Measurements from ENCODE around the gene KRTAP6-1.

KRTAP6-1 gene

GRCh38 chr21:30613836-30614235 is at the start of gene KRTAP6-1:
KRTAP6-1 (minus strand) TSS chr21:30613930; CDS start chr21:30613904, 26 bp downstream.
- DNase-seq, result no peak

GRCh38 chr21:30652891-30653290 is 39.2 kb upstream of the KRTAP6-1 start:
- no peak for DNase-seq

- DNase-seq, result no peak
These were observed 33.2 kb upstream of the KRTAP6-1 start for GRCh38 chr21:30646904-30647414.

GRCh38 chr21:30642564-30642963 is 28.8 kb upstream of the KRTAP6-1 start, which contains the start of gene KRTAP20-3:
KRTAP20-3 (plus strand) TSS chr21:30642864.
- DNase-seq, result no peak

- DNase-seq, result no peak
These were observed 25.0 kb upstream of the KRTAP6-1 start for GRCh38 chr21:30638686-30639085.

- DNase-seq, result no peak
These were observed 21.2 kb upstream of the KRTAP6-1 start, which contains the start of gene KRTAP20-2 for GRCh38 chr21:30634906-30635305. KRTAP20-2 (plus strand) TSS chr21:30635206; CDS start chr21:30635264, 58 bp downstream.

- no peak for DNase-seq
These were observed 15.5 kb upstream of the KRTAP6-1 start for GRCh38 chr21:30629200-30629599.

- DNase-seq, result no peak
These were observed 14.4 kb upstream of the KRTAP6-1 start for GRCh38 chr21:30628109-30628508.

GRCh38 chr21:30625449-30626165 is 11.9 kb upstream of the KRTAP6-1 start:
- DNase-seq, result no peak

GRCh38 chr21:30623362-30623761 is 9.6 kb upstream of the KRTAP6-1 start:
- DNase-seq, result no peak

GRCh38 chr21:30620522-30620921 is 6.8 kb upstream of the KRTAP6-1 start, which contains the start of gene KRTAP20-4:
KRTAP20-4 (plus strand) TSS chr21:30620627.
- no peak for DNase-seq

GRCh38 chr21:30620080-30620479 is 6.3 kb upstream of the KRTAP6-1 start:
- DNase-seq, result no peak

GRCh38 chr21:30616125-30616524 is 2.4 kb upstream of the KRTAP6-1 start, which contains the start of gene KRTAP20-1:
KRTAP20-1 (plus strand) TSS chr21:30616425; CDS start chr21:30616455, 30 bp downstream.
- DNase-seq, result no peak

GRCh38 chr21:30615199-30615598 is 1.5 kb upstream of the KRTAP6-1 start:
- DNase-seq, result no peak

- DNase-seq, result no peak
These were observed 1.6 kb downstream of the KRTAP6-1 start for GRCh38 chr21:30612132-30612531.

GRCh38 chr21:30605968-30606367 is 7.8 kb downstream of the KRTAP6-1 start:
- DNase-seq, result no peak

GRCh38 chr21:30600787-30601186 is 12.9 kb downstream of the KRTAP6-1 start, which contains the start of gene KRTAP22-1:
KRTAP22-1 (plus strand) TSS chr21:30601087.
- DNase-seq, result no peak

- no peak for DNase-seq
These were observed 14.9 kb downstream of the KRTAP6-1 start, which contains the start of gene KRTAP6-2 for GRCh38 chr21:30598802-30599201. KRTAP6-2 (minus strand) TSS chr21:30598902; CDS start chr21:30598874, 28 bp downstream.

- DNase-seq, result no peak
These were observed 21.6 kb downstream of the KRTAP6-1 start, which contains the start of gene KRTAP6-3 for GRCh38 chr21:30592140-30592539. KRTAP6-3 (plus strand) TSS chr21:30592440; CDS start chr21:30592446, 6 bp downstream.

- DNase-seq, result no peak
These were observed 23.4 kb downstream of the KRTAP6-1 start, which contains the start of gene KRTAP22-2 for GRCh38 chr21:30590297-30590696. KRTAP22-2 (minus strand) TSS chr21:30590397.

GRCh38 chr21:30582870-30583269 is 30.9 kb downstream of the KRTAP6-1 start:
- no peak for DNase-seq

- no peak for DNase-seq
These were observed 33.6 kb downstream of the KRTAP6-1 start for GRCh38 chr21:30580132-30580531.

- no peak for DNase-seq
These were observed 34.4 kb downstream of the KRTAP6-1 start for GRCh38 chr21:30579346-30579745.

GRCh38 chr21:30577766-30578165 is 36.0 kb downstream of the KRTAP6-1 start:
- no peak for DNase-seq

Data from NK-92 treated with Interleukin-12 subunit alpha and Interleukin-12 subunit beta, amount 100 ng/mL, for 24 hours (cell line).